Hepatocyte (in vitro differentiated cells): ENCODE data around the gene KIF1B. TPM values are rescaled to one million over a fixed set of nuclear protein-coding genes. Genes with fewer than 3 reads are reported as not detected.

Experiments
- DNase-seq: peaks from one replicate; pipeline ENCODE4 v3.0.0-alpha.2; 2016; ENCODE audit warnings: low spot score
- H2AFZ ChIP-seq: fragments of 200-600 bp; sonication (generic); 2 replicates; pipeline ENCODE4 v1.6.0; 2016; ENCODE audit warnings: antibody characterized with exemption, mild to moderate bottlenecking
- H3K27ac ChIP-seq: fragments of 200-600 bp; sonication (generic); 2 replicates; pipeline ENCODE4 v1.5.1; 2016; ENCODE audit warnings: mild to moderate bottlenecking
- H3K27me3 ChIP-seq: fragments of 200-600 bp; sonication (generic); 2 replicates; pipeline ENCODE4 v1.6.1; 2016
- H3K36me3 ChIP-seq: fragments of 200-600 bp; sonication (generic); replicated peaks from 2 replicates; pipeline ENCODE4 v1.5.1; 2016; ENCODE audit warnings: low read depth; ENCODE audit not compliant: insufficient read depth
- H3K4me1 ChIP-seq: fragments of 200-600 bp; sonication (generic); 2 replicates; pipeline ENCODE4 v1.5.1; 2016; ENCODE audit warnings: mild to moderate bottlenecking, moderate library complexity; ENCODE audit not compliant: insufficient read depth
- H3K4me2 ChIP-seq: fragments of 200-600 bp; sonication (generic); 2 replicates; pipeline ENCODE4 v1.6.0; 2016
- H3K4me3 ChIP-seq: fragments of 200-600 bp; sonication (generic); 2 replicates; pipeline ENCODE4 v1.5.1; 2016; ENCODE audit warnings: mild to moderate bottlenecking
- H3K79me2 ChIP-seq: fragments of 200-600 bp; sonication (generic); 2 replicates; pipeline ENCODE4 v1.6.0; 2017; ENCODE audit warnings: mild to moderate bottlenecking
- H3K9me2 ChIP-seq: fragments of 200-600 bp; sonication (generic); replicated peaks from 2 replicates; pipeline ENCODE4 v1.6.0; 2017; ENCODE audit warnings: mild to moderate bottlenecking; ENCODE audit not compliant: insufficient read depth
- H3K9me3 ChIP-seq: fragments of 200-600 bp; sonication (generic); 2 replicates; pipeline ENCODE4 v1.5.1; 2016; ENCODE audit warnings: low read depth, mild to moderate bottlenecking
- H4K20me1 ChIP-seq: fragments of 200-600 bp; sonication (generic); 2 replicates; pipeline ENCODE4 v1.6.0; 2016; ENCODE audit warnings: mild to moderate bottlenecking; ENCODE audit not compliant: insufficient read depth, poor library complexity, severe bottlenecking
- CTCF ChIP-seq: fragments of 200-600 bp; sonication (generic); IDR thresholded peaks from 2 replicates; pipeline ENCODE4 v1.5.1; 2016; ENCODE audit warnings: antibody characterized with exemption, mild to moderate bottlenecking; ENCODE audit not compliant: poor library complexity
- EZH2 ChIP-seq: fragments of 200-600 bp; sonication (generic); IDR thresholded peaks from 2 replicates; pipeline ENCODE4 v1.6.1; 2016; ENCODE audit warnings: antibody characterized with exemption, mild to moderate bottlenecking, borderline replicate concordance
- EZH2phosphoT487 ChIP-seq: fragments of 200-600 bp; sonication (generic); IDR thresholded peaks from one replicate; pipeline ENCODE4 v1.6.1; 2018; ENCODE audit warnings: antibody characterized with exemption, mild to moderate bottlenecking, low read depth, moderate library complexity; ENCODE audit not compliant: unreplicated experiment, severe bottlenecking
- WGBS: methylation state at CpG from one replicate; pipeline ENCODE4 v1.1.6; 2016; ENCODE audit warnings: low lambda C conversion rate; ENCODE audit errors: missing lambda C conversion rate; 5-methylcytosine and 5-hydroxymethylcytosine counted together
- polyA plus RNA-seq: library from polyadenylated mRNA; unstranded; fragments of >200 nt; fragmentation: Nextera tagmentation; extraction: Ambion mirVana; gene quantifications from 2 replicates; pipeline ENCODE4 v1.2.1, GENCODE V29; 2016
- total RNA-seq: library from RNA; depleted of rRNA; stranded (reverse); fragments of >200 nt; gene quantifications from 2 replicates; pipeline ENCODE4 v1.2.3, GENCODE V29; 2014

KIF1B gene
- total and polyA plus RNA-seq, 2 experiments from 2014 or later, result 14.6 to 37.0 TPM

GRCh38 chr1:10295481-10296085 is 85.2 kb downstream of the KIF1B start:
- Histone ChIP-seq H4K20me1 (no peaks in the 10 kb centered on the region), H3K4me1 (no peaks in the 10 kb centered on the region), H3K79me2 (no peaks in the 10 kb centered on the region), H3K36me3 (no peaks in the 10 kb centered on the region), H3K27ac (no peak overlapping the region), H3K27me3 (no peaks in the 10 kb centered on the region), H3K9me2 (no peaks in the 10 kb centered on the region), H3K4me3 (no peak overlapping the region), H3K4me2 (no peak overlapping the region), H3K9me3 (no peaks in the 10 kb centered on the region), H2AFZ (no peak overlapping the region)
- TF ChIP-seq EZH2phosphoT487 (no peak), EZH2 (no peak), CTCF (no peak)
- WGBS, result 97% methylated on average over 6 of the region's 6 CpGs
- DNase-seq, result no peak

- WGBS, result 73% methylated on average over 1 of the region's 1 CpG
- no peaks in the 10 kb centered on the region for H3K9me3 ChIP-seq
- H3K4me1 ChIP-seq, result no peaks in the 10 kb centered on the region
- no peaks in the 10 kb centered on the region for H3K36me3 ChIP-seq
- H2AFZ ChIP-seq, result no peak overlapping the region
- TF ChIP-seq CTCF (no peak), EZH2 (no peak), EZH2phosphoT487 (no peak)
- H3K27ac ChIP-seq, result no peak overlapping the region
- no peaks in the 10 kb centered on the region for H3K79me2 ChIP-seq
- H3K27me3 ChIP-seq, result no peaks in the 10 kb centered on the region
- DNase-seq, result no peak
- no peak overlapping the region for H3K4me3 ChIP-seq
- H4K20me1 ChIP-seq, result no peaks in the 10 kb centered on the region
- H3K4me2 ChIP-seq, result no peak overlapping the region
- no peaks in the 10 kb centered on the region for H3K9me2 ChIP-seq
Observed at GRCh38 chr1:10299151-10299550, 88.8 kb downstream of the KIF1B start.

GRCh38 chr1:10302416-10302815 is 92.0 kb downstream of the KIF1B start:
- H3K9me2 ChIP-seq, result no peaks in the 10 kb centered on the region
- no peak overlapping the region for H3K4me3 ChIP-seq
- TF ChIP-seq EZH2 (no peak), CTCF (no peak), EZH2phosphoT487 (no peak)
- no peak for DNase-seq
- H3K9me3 ChIP-seq, result no peaks in the 10 kb centered on the region
- no peak overlapping the region for H3K27ac ChIP-seq
- H3K36me3 ChIP-seq, result no peaks in the 10 kb centered on the region
- no peaks in the 10 kb centered on the region for H3K27me3 ChIP-seq
- no peaks in the 10 kb centered on the region for H3K4me1 ChIP-seq
- no peak overlapping the region for H3K4me2 ChIP-seq
- 89% methylated on average over 6 of the region's 6 CpGs for WGBS
- H3K79me2 ChIP-seq, result no peaks in the 10 kb centered on the region
- H2AFZ ChIP-seq, result no peak overlapping the region
- no peaks in the 10 kb centered on the region for H4K20me1 ChIP-seq
